GM10266 (cell line): ENCODE measurements around the gene PACSIN3.

Experiments used
- DNase-seq: peaks from one replicate; pipeline ENCODE4 v3.0.0; 2012; ENCODE audit errors: extremely low spot score
- TF ChIP-seq, protein P1 (sequence below): IDR thresholded peaks from 2 replicates; pipeline ENCODE4 v1.5.1; 2012; ENCODE audit warnings: mild to moderate bottlenecking, low read depth; ENCODE audit not compliant: control insufficient read depth, insufficient read depth; ENCODE audit errors: missing control alignments

The PACSIN3 gene

DNA sequence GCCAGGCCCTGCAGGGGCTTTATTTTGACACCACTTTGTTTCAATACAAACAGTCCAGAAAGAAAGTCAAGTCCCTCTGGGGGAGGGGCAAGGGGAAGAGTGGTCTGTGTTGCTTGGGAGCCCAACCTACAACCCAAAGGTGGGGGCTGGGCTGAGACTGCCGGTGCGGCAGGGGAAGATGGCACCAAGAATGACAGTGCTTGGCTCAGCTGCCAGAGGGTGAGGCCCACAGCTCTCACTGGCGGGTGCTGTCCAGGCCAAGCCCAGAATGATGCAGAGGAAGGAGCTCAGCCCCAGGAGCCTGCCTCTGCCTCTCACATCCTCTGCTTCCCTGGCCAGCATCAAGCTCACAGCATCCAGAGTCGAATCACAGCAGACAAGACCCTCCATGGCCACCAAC is 21.9 kb downstream of the PACSIN3 start:
- TF ChIP-seq, protein P1, sequence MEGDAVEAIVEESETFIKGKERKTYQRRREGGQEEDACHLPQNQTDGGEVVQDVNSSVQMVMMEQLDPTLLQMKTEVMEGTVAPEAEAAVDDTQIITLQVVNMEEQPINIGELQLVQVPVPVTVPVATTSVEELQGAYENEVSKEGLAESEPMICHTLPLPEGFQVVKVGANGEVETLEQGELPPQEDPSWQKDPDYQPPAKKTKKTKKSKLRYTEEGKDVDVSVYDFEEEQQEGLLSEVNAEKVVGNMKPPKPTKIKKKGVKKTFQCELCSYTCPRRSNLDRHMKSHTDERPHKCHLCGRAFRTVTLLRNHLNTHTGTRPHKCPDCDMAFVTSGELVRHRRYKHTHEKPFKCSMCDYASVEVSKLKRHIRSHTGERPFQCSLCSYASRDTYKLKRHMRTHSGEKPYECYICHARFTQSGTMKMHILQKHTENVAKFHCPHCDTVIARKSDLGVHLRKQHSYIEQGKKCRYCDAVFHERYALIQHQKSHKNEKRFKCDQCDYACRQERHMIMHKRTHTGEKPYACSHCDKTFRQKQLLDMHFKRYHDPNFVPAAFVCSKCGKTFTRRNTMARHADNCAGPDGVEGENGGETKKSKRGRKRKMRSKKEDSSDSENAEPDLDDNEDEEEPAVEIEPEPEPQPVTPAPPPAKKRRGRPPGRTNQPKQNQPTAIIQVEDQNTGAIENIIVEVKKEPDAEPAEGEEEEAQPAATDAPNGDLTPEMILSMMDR, result no peak
- no peak for DNase-seq

DNA sequence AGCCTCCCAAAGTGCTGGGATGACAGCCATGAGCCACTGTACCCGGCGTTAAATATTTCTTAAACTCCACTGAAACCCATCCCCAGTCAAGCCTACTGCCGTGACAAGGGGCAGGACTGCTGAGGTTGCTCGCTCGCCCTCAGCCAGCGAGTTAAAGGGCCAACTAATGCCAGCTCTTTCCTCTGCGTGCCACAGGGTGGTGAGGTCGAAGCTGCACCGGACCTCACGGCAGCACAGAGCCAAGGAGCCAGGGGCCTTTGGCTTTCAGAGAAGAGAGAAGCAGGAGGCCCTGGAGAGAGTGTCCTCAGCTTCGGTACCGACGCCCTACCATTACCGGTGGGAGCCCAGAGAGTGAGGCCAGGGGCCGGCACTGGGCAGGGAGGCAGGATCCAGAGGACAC is 22.3 kb downstream of the PACSIN3 start:
- TF ChIP-seq, protein P1, result no peak
- DNase-seq, result no peak

DNA sequence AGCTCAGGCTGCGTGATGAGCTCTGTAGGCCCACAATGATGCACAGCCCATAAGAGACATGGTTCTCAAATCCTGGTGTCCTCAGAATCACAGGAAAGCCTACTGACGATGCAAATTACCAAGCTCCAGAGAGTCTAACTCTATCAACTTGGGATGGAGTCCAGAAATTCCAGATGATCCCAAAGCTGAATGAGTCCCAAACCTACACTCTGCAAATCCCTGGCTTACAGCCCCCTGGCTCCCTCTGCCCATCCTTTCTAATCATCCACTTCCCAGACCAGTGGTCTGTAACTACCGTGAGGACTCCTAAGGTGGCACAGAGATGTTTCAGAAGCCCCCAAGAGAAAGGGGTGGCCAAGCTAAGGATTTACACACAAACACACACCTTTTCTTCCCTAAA is 23.0 kb downstream of the PACSIN3 start:
- TF ChIP-seq, protein P1, result no peak
- DNase-seq, result no peak

DNA sequence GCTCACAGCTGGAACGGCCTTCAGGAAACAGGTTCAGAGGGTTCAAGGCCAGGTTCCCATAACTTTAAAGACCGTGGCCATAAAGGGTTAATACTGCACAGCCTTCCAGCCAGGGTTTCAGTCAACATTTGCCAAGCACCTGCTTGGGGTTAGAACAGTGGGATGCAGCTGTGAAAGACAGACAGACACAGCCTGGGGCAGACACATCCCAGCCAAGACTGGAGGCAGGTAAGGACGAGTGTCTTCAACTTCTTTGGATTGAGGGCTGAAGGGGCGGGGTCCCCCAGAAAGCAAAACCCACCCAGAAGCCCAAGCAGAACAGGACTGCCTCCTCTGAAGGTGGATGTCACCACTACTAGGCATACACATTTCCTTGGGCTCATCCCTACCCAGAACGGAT is 23.8 kb downstream of the PACSIN3 start:
- DNase-seq, result no peak
- TF ChIP-seq, protein P1, result no peak

DNA sequence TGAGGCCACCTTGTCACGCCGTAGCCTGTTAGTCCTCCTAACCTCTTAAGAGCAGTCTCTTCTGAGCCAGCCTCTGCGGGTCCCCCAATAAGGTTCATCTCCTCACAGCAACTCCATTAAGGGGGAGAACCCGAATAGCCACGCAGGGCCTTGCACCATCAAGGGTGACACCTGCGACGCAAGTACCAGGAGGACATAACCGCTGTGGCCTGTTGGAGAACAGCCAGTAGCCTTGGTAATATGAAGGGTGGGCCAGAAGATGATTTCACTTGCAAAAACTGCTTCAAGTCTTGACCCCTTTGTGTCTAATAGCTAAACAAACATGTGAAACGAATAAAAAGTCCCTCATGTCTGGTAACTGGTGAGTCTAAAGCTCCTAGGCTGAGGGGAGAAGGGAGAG is 24.3 kb downstream of the PACSIN3 start:
- TF ChIP-seq, protein P1, result no peak
- no peak for DNase-seq

DNA sequence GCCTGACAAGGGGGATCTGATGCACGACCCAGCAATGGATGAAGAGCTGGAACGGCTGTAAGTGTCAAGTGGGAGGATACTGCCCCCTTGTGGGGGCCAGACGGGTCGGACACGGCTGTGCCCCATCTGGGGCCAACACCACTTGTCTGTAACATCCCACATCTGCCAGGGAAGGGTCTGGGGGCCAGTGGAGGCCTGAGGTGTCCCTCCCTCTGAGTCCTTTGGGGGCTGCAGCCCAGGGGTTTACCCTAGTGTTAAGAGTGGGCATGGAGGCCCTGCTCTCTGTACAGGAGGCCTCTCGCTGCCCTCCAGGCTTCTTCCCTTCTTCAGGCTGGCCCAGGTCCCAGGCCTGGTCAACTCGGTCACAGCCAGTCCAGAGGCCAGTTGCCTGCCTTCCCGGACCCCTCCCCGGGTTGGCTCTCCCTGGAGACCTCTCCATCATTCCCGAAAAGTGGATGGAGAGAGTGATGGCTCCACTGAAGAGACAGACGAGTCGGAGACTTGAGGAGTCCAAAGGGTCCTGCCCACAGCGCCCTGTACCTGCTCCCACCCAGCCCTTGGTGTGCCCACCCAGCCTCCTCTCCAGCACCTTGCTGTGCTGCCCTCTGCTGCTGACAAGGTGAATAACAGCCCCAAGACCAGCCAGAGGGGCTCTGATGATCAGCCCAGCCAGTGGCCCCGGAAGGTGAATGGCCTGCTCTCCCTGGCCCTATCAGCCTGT is 24.9 kb downstream of the PACSIN3 start:
- TF ChIP-seq, protein P1, result peak; percentile 81
- peak; percentile 88 for DNase-seq

DNA sequence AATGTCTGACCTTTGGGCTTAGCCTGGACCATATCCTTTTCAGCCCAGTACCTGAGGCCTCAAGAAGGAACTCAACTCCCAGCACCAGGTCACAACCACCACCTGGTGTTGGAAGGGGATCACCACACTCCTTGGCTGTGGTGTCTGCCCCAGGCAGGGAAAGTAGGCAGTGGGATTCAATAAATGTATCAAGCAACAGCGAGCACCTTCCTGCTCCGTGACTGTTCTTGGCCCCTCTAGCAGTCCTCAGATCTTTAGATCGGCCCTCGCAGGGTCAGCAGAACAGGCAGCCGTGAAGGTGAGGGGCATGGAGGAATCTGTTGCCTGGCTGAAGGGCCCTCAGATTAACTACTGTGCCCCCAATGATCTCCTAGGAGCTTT is 25.5 kb downstream of the PACSIN3 start:
- TF ChIP-seq, protein P1, result no peak
- no peak for DNase-seq
